ENCODE data around the gene NPAS2. TPM values are rescaled to one million over a fixed set of nuclear protein-coding genes. Genes with fewer than 3 reads are reported as not detected.

NPAS2 gene
- total RNA-seq, 3 donors from 2014 or later: 6.2 to 42.3 (median 22.5) TPM

- Histone ChIP-seq H3K27me3 (no peaks in the 10 kb centered on the region), H3K9me3 (no peaks in the 10 kb centered on the region), H3K27ac (peak overlapping the region; percentile 78 to 80), H3K4me3 (no peak overlapping the region), H3K4me1 (peaks cover 2 to 13% of the 10 kb centered on the region in 2 donors), H3K36me3 (no peaks in the 10 kb centered on the region)
- peak in 1 of 2 donors; percentile 91 for DNase-seq (ENCODE audit: low spot score in 2 of 2)
- TF ChIP-seq POLR2A (IDR thresholded peaks at IDR 0.05) (no peak), POLR2AphosphoS5 (IDR thresholded peaks at IDR 0.05) (peak in 1 of 3 donors; percentile 75)
- intact Hi-C loops (cut with DNase I; ENCODE audit: low total_unique reads): no loop called here
Measured at GRCh38 chr2:100786297-100786658, 33.7 kb upstream of the NPAS2 start.

- DNase-seq (ENCODE audit: low spot score in 2 of 2): no peak
- Histone ChIP-seq H3K4me3 (no peak overlapping the region), H3K4me1 (peaks cover 0 to 13% of the 10 kb centered on the region in 2 donors), H3K27me3 (no peaks in the 10 kb centered on the region), H3K9me3 (no peaks in the 10 kb centered on the region), H3K27ac (peak overlapping the region; percentile 78 to 80), H3K36me3 (no peaks in the 10 kb centered on the region)
- no peak for TF ChIP-seq POLR2AphosphoS5 (IDR thresholded peaks at IDR 0.05)
- TF ChIP-seq, protein P1, sequence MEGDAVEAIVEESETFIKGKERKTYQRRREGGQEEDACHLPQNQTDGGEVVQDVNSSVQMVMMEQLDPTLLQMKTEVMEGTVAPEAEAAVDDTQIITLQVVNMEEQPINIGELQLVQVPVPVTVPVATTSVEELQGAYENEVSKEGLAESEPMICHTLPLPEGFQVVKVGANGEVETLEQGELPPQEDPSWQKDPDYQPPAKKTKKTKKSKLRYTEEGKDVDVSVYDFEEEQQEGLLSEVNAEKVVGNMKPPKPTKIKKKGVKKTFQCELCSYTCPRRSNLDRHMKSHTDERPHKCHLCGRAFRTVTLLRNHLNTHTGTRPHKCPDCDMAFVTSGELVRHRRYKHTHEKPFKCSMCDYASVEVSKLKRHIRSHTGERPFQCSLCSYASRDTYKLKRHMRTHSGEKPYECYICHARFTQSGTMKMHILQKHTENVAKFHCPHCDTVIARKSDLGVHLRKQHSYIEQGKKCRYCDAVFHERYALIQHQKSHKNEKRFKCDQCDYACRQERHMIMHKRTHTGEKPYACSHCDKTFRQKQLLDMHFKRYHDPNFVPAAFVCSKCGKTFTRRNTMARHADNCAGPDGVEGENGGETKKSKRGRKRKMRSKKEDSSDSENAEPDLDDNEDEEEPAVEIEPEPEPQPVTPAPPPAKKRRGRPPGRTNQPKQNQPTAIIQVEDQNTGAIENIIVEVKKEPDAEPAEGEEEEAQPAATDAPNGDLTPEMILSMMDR (IDR thresholded peaks at IDR 0.05): no peak
- no peak for TF ChIP-seq POLR2A (IDR thresholded peaks at IDR 0.05)
- intact Hi-C loops (cut with DNase I; ENCODE audit: low total_unique reads): no loop called here
Measured at GRCh38 chr2:100786985-100787384, 33.0 kb upstream of the NPAS2 start.

- TF ChIP-seq POLR2AphosphoS5 (IDR thresholded peaks at IDR 0.05): no peak
- no peak for TF ChIP-seq POLR2A (IDR thresholded peaks at IDR 0.05)
- TF ChIP-seq, protein P1 (IDR thresholded peaks at IDR 0.05): no peak
- intact Hi-C loops (cut with DNase I; ENCODE audit: low total_unique reads): no loop called here
- Histone ChIP-seq H3K4me1 (peaks cover 0 to 7% of the 10 kb centered on the region in 2 donors), H3K27me3 (no peaks in the 10 kb centered on the region), H3K4me3 (no peak overlapping the region), H3K27ac (no peak overlapping the region), H3K36me3 (no peaks in the 10 kb centered on the region), H3K9me3 (no peaks in the 10 kb centered on the region)
- DNase-seq (ENCODE audit: low spot score in 2 of 2): no peak
Measured at GRCh38 chr2:100789361-100789760, 30.6 kb upstream of the NPAS2 start.

- H3K9me3 ChIP-seq: no peaks in the 10 kb centered on the region
- no peaks in the 10 kb centered on the region for H3K36me3 ChIP-seq
- TF ChIP-seq, protein P1 (IDR thresholded peaks at IDR 0.05): no peak
- TF ChIP-seq POLR2AphosphoS5 (IDR thresholded peaks at IDR 0.05): no peak
- no peak for TF ChIP-seq POLR2A (IDR thresholded peaks at IDR 0.05)
- intact Hi-C loops (cut with DNase I; ENCODE audit: low total_unique reads): no loop called here
- H3K27ac ChIP-seq: no peak overlapping the region
- no peaks in the 10 kb centered on the region for H3K27me3 ChIP-seq
- no peak overlapping the region for H3K4me3 ChIP-seq
- H3K4me1 ChIP-seq: peaks cover 0 to 7% of the 10 kb centered on the region in 2 donors
- DNase-seq (ENCODE audit: low spot score in 2 of 2): no peak
Measured at GRCh38 chr2:100791294-100791935, 28.5 kb upstream of the NPAS2 start.

DNA sequence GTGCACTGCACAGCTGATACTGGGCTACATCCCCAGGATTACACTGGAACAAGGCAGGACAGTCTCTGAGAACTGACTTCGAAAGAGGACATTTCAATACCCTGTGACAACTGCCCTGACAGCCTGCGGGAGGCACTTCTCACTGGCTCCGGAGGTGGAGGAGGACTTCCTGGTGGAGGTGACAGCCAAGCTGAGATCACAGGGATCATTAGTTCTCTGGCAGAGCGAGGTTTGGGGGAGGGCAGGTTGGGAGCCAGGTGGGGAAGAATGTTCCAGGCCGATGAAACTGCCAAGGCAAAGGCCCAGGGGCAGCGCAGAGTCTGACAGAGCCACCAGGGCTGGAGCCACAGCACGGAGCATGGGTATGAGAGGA is 28.0 kb upstream of the NPAS2 start:
- Histone ChIP-seq H3K27ac (no peak overlapping the region), H3K36me3 (no peaks in the 10 kb centered on the region), H3K27me3 (no peaks in the 10 kb centered on the region), H3K4me3 (no peak overlapping the region), H3K9me3 (no peaks in the 10 kb centered on the region), H3K4me1 (peaks cover 0 to 2% of the 10 kb centered on the region in 2 donors)
- no peak for DNase-seq (ENCODE audit: low spot score in 2 of 2)
- no peak for TF ChIP-seq POLR2A (IDR thresholded peaks at IDR 0.05)
- TF ChIP-seq, protein P1 (IDR thresholded peaks at IDR 0.05): no peak
- TF ChIP-seq POLR2AphosphoS5 (IDR thresholded peaks at IDR 0.05): no peak
- intact Hi-C loops (cut with DNase I; ENCODE audit: low total_unique reads): no loop called here

Data from breast epithelium (tissue), 4 donors.